ENCODE results near the gene DOCK2.
"Not testable (repeated sequence)": the region's sequence is repeated elsewhere in the genome, so short reads cannot be mapped to it uniquely, and the experiment has no call there.

DOCK2 gene

DNA sequence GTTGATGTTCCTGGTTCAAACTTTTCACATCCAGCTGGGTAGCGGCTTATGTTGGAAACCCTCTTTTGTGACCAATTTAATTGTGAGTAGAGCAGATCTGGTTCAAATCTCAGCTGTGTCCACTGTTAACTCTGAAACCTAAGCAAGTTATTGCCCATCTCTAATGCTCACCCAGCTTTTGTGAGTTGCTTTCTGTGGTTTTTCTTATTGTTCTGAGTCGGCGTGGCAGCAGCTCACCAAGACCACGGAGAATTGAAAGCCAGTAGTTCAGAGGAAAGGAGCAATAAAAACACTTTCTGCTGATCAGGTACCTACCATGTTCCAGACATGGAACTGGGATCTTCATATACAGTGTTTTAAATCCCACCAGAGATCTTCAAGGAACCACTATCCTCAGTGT, 114.4 kb downstream of the DOCK2 start:
- no peak overlapping the region for H3K4me3 ChIP-seq (ENCODE audit: low read depth, low read length)

GRCh38 chr5:169752566-169752965, 115.5 kb downstream of the DOCK2 start:
- H3K4me3 ChIP-seq (ENCODE audit: low read depth, low read length), result not testable (repeated sequence)

DNA sequence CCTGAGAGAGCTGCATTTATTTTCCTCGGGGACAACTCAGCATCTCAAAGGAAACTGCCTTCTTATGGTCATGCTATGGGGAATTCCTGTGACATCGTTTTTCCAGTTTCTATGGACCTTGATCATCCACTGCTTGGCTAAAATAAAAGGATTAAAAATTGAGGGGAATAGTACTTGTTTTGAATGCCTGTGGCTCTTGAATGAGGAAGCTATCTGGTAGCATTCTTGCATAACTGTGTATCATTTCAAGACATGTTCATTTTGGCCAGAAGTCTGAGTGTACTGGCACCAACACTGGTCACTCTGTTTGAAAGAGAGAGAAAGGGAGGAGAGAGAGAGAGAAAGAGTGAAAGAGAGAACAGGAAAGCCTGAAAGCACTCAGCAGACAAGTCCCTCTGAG, 116.7 kb downstream of the DOCK2 start:
- no peak overlapping the region for H3K4me3 ChIP-seq (ENCODE audit: low read depth, low read length)

- no peak overlapping the region for H3K4me3 ChIP-seq (ENCODE audit: low read depth, low read length)
These were observed 117.7 kb downstream of the DOCK2 start for GRCh38 chr5:169754737-169755136.

DNA sequence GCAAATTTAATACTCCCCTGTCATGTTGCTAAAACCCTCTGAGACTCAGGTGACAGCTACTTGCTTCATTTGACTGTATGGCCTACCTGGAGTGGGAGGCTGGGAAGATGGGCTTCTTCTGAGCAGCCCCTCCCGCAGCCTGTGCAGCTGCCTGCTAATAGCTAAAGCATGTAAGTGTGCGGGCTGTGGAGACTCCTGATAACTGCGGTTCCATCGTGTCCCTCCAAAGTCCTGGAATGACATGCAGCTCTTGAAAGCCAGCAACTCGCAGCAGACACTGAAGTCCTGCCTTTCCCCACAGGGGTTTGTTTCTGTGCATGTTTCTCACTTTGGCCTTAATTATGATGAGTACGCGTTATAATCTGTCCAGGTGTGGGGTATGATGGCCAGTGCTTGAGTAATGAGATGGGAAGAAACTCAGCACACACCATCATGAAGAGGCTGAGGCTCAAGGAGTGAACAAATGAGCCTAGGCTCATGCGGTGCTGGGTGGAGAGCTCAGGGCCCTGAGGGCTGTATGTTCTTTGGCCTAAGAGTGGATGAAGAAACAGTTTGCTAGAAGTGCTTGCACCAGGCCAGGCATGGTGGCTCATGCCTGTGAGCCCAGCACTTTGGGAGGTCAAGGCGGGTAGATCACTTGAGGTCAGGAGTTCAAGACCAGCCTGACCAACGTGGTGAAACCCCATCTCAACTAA, 119.1 kb downstream of the DOCK2 start:
- H3K4me3 ChIP-seq (ENCODE audit: low read depth, low read length), result no peak overlapping the region

GRCh38 chr5:169757016-169757415, 119.9 kb downstream of the DOCK2 start:
- H3K4me3 ChIP-seq (ENCODE audit: low read depth, low read length), result no peak overlapping the region

DNA sequence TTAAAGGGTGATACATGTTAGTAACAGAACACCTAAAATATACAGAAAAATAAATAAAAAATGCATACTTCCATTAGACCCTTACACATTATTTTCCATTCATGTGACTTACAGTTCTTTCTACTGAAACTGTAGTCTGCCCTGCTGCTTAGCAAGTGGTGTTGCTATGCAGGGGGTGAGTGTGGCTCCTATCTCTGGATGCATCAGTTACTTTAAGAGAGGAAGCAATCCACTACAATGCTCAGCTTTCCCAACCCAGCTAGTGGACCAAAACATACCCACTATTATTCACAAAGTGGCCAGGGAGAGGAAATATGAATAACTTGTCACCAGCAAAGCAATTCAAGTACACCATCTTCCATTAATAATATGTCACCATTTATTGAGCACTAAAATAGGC, 121.8 kb downstream of the DOCK2 start:
- no peak overlapping the region for H3K4me3 ChIP-seq (ENCODE audit: low read depth, low read length)

- H3K4me3 ChIP-seq (ENCODE audit: low read depth, low read length), result no peak overlapping the region
These were observed 123.2 kb downstream of the DOCK2 start for GRCh38 chr5:169760229-169760628.

- no peak overlapping the region for H3K4me3 ChIP-seq (ENCODE audit: low read depth, low read length)
These were observed 125.4 kb downstream of the DOCK2 start for GRCh38 chr5:169762338-169763095.

DNA sequence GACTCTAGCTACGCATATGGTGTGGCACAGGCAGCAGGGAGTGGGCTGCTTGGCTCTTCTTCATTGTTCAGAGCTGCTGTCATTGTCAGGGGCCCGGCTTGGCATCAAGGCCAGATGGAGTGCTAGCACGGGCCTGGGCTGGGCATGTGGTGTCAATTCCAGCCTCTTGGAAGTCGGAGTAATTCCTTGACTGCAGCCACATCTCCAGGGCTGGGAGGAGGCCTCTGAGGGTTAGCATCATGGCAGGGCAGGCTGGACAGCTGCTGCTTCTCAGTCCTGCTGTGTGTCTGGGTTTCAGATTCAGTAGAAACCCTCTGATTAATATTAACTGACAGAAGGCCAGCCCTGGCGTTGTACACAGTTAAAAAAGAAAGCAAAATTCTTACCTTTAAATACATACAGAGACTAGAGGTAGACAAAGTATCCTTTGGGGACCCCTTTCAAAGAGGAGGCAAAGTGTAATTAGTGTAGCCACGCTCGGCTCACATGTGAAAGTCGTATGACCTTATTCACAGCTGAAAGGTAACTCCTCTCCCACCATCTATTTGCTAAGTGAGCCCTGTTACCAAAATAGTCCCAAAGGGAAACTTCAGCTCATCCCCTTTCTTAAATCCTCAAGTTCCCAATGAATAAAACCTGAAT, 126.4 kb downstream of the DOCK2 start:
- H3K4me3 ChIP-seq (ENCODE audit: low read depth, low read length), result no peak overlapping the region

DNA sequence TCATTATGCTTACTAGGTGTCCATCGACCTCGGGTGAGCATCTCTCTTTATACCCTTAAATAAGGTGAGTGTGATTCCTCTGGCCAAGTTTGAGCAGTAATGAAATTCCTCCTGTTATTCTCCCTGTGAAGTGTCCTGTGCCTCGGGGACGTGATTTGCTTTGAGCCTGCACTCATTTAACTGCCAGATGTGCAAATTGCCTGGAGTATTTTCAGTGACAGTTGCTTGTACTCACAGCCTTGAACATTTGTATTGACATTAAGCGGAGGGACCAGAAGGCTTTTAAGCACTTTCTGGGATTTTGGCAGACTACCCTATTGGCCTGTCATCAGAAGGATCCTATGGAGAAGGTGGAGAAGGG, 126.9 kb downstream of the DOCK2 start:
- H3K4me3 ChIP-seq (ENCODE audit: low read depth, low read length), result no peak overlapping the region

GRCh38 chr5:169765176-169765996, 128.3 kb downstream of the DOCK2 start:
- no peak overlapping the region for H3K4me3 ChIP-seq (ENCODE audit: low read depth, low read length)

DNA sequence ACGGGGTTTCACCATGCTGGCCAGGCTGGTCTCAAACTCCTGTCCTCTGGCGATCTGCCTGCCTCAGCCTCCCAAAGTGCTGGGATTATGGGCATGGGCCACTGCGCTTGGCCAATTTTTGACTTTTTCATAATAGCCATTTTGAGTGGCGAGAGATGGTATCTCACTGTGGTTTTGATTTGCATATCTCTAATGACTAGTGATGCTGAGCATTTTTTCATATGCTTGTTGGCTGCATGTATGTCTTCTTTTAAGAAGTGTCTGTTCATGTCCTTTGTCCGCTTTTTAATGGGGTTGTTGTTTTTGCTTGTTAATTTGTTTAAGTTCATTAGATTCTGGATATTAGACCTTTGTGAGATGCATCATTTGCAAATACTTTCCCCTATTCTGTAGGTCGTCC, 129.9 kb downstream of the DOCK2 start:
- H3K4me3 ChIP-seq (ENCODE audit: low read depth, low read length), result not testable (repeated sequence)

DNA sequence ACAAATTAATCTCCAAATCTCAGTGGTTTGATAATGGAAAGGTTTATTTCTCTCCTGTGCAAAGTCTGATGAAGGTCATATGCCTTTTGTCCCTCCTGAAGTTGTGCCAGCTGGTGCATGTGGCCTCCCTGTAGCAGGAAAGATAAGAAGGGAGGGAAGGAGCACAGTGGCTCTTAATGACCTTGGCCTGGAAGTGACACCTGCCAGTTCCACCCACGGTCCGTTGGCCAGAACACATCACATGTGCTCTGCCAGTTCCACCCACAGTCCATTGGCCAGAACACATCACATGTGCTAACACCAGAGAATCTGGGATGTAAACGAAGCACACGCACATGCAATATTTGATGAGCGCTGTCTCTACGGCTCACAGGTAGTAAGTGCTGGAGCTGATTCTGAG, 130.9 kb downstream of the DOCK2 start:
- H3K4me3 ChIP-seq (ENCODE audit: low read depth, low read length), result no peak overlapping the region

DNA sequence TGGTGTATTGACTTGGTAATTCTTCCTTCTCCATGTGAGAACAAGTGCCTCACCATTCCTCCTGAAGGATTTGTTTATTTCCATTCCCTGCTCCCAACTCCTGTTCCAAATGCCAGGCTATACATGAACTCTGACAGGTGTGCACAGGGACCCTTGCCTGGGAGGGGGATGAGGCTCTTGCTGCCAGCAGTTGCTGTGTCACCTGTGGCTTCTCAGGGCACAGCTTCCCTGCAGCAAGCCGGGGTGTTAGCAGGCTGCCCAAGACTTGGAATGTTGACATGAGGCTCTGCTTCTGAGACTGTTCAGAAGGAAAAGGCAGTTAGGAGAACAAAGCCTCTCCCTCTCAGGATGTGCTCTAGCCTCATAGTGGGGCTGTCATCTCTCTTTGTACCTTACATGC, 131.3 kb downstream of the DOCK2 start:
- no peak overlapping the region for H3K4me3 ChIP-seq (ENCODE audit: low read depth, low read length)

- H3K4me3 ChIP-seq (ENCODE audit: low read depth, low read length), result no peak overlapping the region
These were observed 133.0 kb downstream of the DOCK2 start for GRCh38 chr5:169770109-169770508.

GRCh38 chr5:169772256-169772655, 135.2 kb downstream of the DOCK2 start:
- H3K4me3 ChIP-seq (ENCODE audit: low read depth, low read length), result no peak overlapping the region

GRCh38 chr5:169772688-169773087, 135.6 kb downstream of the DOCK2 start:
- no peak overlapping the region for H3K4me3 ChIP-seq (ENCODE audit: low read depth, low read length)

DNA sequence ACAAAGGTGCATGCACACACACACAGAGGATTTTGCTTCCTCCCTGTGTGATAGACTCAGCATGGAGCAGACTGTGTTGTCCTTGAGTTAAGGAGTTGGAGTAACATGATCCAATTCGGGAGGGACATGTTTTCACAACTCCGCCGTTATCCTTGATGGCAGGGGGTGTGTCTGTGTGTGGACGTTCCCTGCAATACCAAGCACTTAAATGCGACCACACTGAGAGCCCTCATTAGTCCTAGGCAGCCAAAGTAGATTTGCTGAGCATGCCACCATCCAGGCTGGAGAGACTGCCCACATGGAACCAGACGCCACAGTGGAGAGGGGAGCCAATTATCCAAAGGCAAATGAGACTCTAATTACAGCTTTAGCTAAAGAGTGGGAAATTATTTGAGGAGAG, 140.1 kb downstream of the DOCK2 start:
- no peak overlapping the region for H3K4me3 ChIP-seq (ENCODE audit: low read depth, low read length)

DNA sequence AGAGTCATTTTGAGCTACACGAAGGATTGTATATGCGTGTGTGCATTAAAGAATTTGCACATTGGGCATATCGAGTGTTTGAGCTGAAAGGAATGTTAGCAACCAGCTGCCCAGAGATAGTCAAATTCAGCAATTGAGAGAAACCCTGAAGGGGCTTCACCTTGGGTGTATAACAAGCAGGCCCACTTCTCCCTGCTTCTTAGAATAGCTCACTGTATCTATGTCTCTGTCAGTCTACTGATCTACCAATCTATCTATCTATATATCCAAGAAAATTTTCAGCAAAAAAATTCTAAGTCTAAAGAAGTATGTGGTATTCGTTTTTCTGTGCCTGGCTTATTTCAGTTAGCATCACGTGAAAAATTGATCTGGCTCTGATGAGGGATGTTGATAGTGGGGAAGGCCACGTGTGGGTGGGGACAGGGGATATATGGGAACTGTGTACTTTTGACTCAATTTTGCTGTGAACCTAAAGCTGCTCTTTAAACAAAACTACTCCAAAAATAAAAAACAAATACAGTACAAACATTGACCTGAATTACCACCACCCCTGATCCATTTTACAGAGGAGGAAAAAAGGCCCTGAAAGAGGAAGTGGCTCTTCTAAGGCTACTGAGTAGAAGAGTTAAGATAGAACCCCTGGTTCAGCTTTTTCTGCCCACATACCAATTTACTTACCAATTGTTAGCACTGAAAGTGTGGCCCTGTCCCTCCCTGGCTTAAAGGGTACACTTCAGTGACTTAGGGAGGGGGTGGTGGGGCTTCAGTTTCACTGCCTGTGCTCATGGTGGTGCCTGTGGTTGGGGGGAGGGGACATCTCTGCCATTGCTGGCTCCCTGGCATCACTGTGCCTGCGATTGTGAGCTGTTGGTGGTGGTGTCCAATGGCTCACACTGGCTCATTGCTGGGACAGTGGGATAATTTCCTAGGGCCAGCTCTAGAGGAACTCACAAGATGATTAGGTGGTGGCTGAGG, 141.8 kb downstream of the DOCK2 start:
- H3K4me3 ChIP-seq (ENCODE audit: low read depth, low read length), result no peak overlapping the region

Data from iPS-11a (cell line).